RCC 7860 (cell line): Measurements from ENCODE around the gene PKDCC.
A peak's percentile ranks its signal among the peaks of the same experiment; 100 is the strongest.

ENCODE experiments used
- DNase-seq: peaks from one replicate; pipeline ENCODE4 v3.0.0-alpha.2; 2015; ENCODE audit warnings: low spot score
- FAIRE-seq: peaks from 2 replicates; lab custom pipeline; 2012; peaks lifted over from hg19 to GRCh38; lab: Jason Lieb, UNC

PKDCC gene

GRCh38 chr2:42047488-42048298, at the start of gene PKDCC:
Gene PKDCC (plus strand): TSS chr2:42048021. CDS start chr2:42048200, 179 bp downstream.
- DNase-seq: peak; percentile 45
- FAIRE-seq: no peak

DNA sequence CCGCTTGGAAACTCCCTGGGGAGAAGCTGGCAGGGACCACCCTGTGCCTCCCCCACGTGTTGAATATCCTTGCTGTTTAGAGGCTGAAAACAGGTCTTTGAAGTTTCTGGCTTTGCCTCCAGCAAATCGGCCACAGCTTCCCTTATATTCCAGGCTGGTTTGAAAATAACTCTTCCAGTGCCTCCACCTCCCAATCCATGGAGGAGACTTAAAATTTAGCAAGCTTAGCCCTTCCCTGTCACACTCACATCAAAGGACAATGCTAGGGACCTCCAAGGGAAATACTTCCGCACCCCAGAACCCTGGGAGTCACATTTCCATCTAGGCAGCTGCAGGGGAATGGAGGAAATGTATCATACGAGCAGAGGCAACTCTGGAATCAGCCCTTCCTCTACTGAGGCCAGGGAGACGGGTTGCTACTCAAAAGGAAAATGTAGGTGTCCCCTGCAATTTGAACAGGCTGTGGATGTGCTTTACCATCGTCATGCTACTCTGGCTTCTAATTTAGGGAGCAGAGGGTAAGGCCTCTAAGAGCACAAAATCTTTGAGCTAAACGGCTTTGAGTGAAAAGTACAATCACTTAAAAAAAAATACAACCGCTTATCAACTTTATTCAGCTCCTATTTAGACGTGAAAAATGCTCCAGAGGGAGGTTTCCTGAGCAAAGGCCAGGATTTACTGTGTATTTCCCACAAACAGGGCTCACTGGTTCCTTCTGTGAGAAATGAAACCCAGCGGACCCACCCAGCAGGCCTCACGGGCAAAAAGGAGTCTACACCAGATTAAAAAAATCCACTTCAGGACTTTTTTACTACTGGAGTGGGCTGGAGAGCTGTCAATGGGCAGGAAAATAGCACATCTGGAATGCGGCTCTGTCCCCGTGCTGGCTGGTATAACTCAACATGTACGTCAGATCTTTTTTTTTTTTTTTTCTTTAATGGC, 49.4 kb upstream of the PKDCC start:
- FAIRE-seq: no peak
- DNase-seq: no peak

- FAIRE-seq (no peak), DNase-seq (no peak)
These were observed 48.7 kb upstream of the PKDCC start for GRCh38 chr2:41999128-41999480.

DNA sequence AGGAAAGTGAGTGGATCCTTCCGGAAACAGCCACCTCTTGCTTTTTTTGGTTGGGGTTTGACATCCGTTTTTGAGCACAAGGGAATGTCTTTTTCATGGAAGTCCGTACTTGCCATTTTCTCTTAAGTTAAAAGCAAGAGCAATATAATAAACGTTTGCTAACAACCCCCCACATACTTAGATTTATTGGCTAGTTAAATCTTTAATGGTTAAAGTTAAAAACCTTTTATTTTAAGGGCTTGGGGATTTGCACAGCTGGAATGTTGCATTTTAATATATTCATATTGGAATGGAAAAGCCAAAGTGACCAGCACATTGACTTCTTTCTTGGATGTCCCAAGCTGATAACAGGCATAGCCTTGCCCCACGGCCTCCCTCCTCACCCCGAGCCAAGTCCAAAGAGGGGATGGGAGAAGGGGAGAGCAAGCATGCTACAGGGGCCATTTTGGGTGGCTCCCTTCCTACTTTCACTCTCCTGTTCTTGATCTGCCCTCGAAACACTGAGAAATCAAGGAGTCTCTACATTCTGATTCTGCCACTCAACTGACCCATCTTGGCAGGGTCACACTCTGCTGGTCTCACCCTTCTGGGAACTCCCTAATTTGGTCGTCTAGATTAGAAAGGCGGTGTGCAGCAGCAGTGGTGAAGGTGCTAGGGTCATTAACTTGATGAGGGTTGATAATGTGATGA, 48.1 kb upstream of the PKDCC start:
- DNase-seq (no peak), FAIRE-seq (no peak)

DNA sequence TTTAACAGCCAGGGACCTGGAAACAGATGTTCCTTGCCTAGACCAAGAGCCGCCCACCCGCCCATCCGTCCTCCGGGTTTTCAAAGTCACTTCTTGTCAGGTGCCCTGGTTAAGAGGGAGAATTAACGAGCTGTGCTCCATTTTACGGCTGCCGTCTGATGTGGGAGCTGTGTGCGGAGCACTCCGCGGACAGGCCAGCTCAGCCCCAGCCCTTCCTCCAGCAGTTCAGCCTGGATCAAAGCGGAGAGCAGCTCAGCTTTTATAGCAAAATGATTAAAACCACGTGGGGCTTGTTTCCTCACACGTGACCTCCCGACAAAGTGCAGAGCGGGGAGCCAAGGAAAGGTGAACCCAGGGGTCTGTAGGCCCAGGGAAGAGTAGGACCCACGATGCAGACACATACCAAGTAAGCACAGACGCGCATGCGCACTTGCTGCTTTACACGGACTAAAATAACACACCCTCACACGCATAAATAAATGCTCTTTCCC, 46.1 kb upstream of the PKDCC start:
- FAIRE-seq (no peak), DNase-seq (no peak)

DNA sequence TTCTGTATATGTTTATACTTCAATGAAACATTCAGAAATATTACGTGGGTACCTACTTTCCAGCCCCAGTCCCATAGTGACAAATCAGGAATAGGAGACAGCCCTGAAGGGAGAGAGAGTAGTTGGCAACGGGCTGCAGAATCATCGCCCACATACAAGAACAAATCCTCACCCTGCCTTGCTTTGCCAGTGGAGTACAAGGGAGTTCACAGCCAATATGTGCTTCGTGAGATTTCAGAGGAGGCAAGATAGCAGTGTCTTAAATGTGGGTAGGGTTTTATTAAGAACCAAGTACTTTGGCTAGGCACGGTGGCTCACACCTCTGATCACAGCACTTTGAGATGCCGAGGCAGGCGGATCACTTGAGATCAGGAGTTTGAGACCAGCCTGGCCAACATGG, 40.3 kb upstream of the PKDCC start:
- DNase-seq: no peak
- no peak for FAIRE-seq

DNA sequence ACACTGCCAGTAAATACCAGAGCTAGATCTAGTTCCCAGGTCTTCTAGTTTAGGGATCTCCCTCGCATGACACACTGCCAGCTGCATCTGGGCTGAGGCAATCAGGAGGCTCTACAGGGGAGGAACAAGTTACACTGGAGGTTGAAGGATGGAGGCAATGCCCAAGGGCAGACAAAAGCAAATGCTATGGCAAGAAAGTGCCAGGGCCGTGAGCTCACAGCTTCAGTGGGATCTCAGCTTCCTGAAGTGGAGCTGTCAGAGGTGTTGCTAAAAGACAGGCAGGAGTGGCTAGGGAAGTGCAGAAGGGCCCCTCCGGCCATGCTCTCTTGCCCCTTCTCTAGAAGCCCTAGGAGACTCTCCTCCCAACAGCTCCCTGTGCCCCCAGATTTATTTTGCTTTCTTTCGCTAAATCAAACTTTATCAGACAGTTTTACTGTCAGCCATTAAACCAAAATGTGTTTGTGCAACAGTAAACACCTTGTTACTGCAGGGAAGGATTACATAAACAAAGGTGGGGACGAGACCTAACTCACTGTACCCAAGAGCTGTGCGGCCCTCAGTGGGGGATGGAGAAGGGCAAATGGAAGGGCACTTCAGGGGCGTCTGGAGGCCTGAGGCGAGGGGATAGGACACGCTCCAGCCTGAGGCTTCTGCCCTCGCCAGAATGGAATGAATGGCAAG, 39.4 kb upstream of the PKDCC start:
- FAIRE-seq (no peak), DNase-seq (no peak)

DNA sequence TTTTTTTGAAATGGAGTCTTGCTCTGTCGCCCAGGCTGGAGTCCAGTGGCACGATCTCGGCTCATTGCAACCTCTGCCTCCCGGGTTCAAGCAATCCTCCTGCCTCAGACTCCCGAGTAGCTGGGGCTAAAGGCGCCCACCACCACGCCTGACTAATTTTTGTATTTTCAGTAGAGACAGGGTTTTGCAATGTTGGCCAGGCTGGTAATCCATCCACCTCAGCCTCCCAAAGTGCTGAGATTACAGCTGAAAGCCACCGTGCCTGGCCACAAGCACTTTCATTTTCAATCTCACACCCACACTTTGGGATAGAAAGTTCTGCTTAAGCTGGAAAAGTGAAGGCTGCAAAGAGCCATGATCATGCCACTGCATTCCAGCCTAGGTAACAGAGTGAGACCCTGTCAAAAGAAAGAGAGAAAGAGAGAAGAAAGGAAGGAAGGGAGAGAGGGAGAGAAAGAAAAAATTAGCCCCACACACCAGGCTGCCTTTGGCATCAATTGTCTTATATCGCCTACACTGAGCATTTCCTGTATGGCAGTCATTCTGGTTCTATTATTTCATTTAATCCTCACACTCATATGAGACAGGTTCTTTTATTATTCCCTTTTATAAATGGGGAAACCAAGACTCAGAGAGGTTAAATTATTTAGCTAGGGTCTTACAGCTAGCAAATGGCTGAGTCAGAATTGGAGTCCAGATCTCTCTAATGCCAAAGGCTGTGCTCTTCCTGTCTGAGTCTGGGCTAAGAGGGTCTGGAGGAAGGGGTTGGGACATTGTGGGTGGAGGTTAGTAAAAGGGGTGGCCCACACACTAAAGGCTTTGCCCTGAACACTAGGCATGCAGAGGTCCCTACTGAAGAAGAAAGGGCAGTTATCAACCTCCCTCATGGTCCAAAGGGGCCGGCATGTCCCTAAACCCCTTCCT, 37.9 kb upstream of the PKDCC start:
- no peak for DNase-seq
- FAIRE-seq: no peak

GRCh38 chr2:42010743-42011298, 37.0 kb upstream of the PKDCC start:
- FAIRE-seq (peak; percentile 93), DNase-seq (peak; percentile 85)

DNA sequence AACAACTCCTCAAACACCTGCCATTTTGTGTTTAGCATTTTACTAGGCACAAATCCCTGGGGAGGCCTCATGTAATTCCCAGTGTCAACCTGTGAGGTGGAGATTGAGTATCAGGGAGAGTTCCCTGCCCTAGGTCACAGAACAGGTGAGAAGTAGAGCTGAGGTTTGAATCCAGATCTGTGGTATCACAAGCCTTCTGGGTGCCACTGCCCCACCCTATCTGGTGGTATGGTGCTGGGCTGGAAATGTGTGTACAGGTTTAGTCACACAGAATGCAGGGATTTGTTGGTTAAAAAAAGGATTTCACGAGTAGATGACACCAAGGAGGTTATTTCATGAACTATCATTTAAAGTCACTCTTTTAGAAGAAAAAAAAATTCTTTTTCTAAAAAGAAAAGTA, 35.7 kb upstream of the PKDCC start:
- FAIRE-seq: no peak
- DNase-seq: no peak

DNA sequence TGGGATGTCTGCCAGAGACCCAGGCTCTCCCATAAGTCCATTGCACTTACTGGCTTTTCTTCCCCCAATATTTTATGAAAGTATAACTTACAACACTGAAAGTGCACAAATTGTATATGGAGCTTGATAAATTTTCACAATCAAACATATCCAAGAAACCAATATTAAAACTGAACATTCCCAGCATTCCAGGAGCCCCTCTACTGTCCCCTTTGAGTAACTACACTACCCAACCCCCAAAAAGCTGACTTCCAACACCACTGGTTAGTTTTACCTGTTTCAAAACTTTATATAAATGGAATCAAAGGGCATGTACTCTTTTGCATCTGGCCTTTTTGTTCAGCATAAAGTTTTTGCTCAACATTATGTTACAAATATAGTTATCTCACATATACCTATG, 35.2 kb upstream of the PKDCC start:
- no peak for DNase-seq
- FAIRE-seq: no peak

DNA sequence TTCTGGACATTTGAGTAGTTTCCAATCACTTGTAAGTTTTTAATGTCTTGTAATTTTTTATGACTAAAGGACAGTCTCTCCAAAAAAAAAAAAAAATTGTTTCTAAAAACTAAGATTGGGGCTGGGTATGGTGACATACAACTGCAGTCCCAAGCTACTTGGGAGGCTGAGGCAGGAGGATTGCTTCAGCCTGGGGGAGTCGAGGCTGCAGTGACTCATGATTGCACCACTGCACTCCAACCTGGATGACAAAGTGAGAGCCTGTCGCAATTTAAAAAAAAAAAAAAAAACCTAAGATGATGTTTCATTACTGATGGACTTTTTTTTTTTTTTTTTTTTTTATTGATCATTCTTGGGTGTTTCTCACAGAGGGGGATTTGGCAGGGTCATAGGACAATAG, 34.4 kb upstream of the PKDCC start:
- FAIRE-seq (no peak), DNase-seq (no peak)

DNA sequence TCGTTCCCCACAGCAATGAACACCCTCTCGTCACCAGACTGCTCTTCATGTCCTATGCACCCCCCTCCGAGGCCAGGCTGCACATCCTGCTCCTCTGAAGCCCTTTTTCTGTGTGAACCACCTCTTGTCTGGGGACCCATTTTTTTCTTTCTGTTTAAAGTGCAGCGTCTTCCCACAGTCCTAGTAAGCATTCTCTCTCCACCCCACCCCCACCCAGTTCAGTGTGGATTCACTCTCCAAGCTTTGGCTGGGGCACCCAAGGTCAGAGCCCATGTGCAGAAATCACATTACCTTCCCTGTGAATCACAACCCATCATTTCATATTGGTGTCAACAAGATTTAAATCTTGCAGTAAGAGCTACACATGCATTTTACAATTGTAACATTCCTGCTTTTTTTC, 26.4 kb upstream of the PKDCC start:
- no peak for FAIRE-seq
- no peak for DNase-seq

DNA sequence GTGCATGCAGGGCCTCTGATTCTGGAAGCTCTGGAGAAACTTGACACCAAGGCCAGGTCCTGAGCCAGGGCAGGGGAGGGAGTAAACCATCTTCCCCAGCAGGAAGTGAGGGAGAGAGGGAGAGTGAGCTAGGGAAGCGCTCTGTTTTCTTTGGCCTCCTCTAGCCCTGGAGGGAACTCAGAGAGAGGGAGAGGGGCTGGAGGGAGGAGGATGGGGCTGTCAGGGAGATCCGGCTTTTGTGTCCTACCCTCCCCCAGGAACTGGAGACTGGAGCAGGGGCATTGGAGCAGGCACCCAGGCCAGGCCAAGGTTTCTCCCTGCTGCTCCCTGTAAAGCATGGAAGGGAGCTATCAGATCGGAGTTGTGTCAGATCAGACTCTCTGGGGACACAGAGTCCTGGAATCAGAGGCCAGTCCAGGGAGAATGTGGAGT, 22.7 kb upstream of the PKDCC start:
- DNase-seq (no peak), FAIRE-seq (no peak)

GRCh38 chr2:42026272-42026671, 21.5 kb upstream of the PKDCC start:
- FAIRE-seq (no peak), DNase-seq (no peak)

- FAIRE-seq: no peak
These were observed 19.2 kb upstream of the PKDCC start for GRCh38 chr2:42028571-42029148.

DNA sequence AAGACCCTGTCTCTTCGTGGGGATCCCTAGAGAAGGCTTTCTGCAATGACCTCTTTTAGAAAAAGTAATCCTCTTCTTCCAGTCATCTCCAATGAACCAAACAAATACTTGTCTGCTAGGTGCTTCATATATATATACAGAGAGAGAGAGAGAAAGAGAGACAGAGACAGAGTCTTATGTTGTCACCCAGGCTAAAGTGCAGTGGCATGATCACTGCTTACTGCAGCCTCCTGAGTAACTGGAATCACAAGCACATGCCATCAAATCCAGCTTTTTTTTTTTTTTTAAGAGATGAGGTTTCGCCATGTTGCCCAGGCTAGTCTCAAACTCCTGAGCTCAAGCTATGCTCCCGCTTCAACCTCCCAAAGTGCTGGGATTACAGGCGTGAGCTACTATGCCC, 18.6 kb upstream of the PKDCC start:
- FAIRE-seq (no peak), DNase-seq (no peak)

More at GRCh38 chr2:42028571-42029148, 19.2 kb upstream of the PKDCC start:
- DNase-seq: no peak

GRCh38 chr2:42029639-42030199, 18.1 kb upstream of the PKDCC start:
- no peak for FAIRE-seq

More at GRCh38 chr2:42029639-42030199, 18.1 kb upstream of the PKDCC start:
- DNase-seq: no peak
